Peyer's patch (tissue), 4 donors: ENCODE data around the gene CHML.

Experiments
- CTCF ChIP-seq, 6 experiments: fragments of 450-650 bp in 4 of 6; fragments of 200-600 bp in 2 of 6; sonication (generic) in 1 of 6; IDR thresholded peaks; one replicate each; pipeline ENCODE4 v1.5.1; 2017 to 2019; ENCODE audit warnings: antibody characterized with exemption in 6 of 6, mild to moderate bottlenecking in 3 of 6, moderate library complexity in 1 of 6
- POLR2A ChIP-seq, 2 donors: fragments of 450-650 bp; IDR thresholded peaks; one replicate each; pipeline ENCODE4 v1.5.1; 2017; ENCODE audit warnings: antibody characterized with exemption in 2 of 2, mild to moderate bottlenecking in 2 of 2, moderate library complexity in 2 of 2

- no peak for TF ChIP-seq CTCF (IDR thresholded peaks at IDR 0.05)
- TF ChIP-seq POLR2A (IDR thresholded peaks at IDR 0.05): no peak
Observed at GRCh38 chr1:241592273-241592958, 47.8 kb downstream of the CHML start.
